A549 (cell line): ENCODE results near the gene ZNF536. TPM values are rescaled to one million over a fixed set of nuclear protein-coding genes. Genes with fewer than 3 reads are reported as not detected.

ENCODE experiments used
- ATAC-seq, 2 experiments: fragments of 200-7000 bp in 1 of 2; fragments of >200 bp in 1 of 2; cut with Nextera tagmentation in 1 of 2; cut with Tn5 transposase in 1 of 2; 3 replicates each; pipeline versions ENCODE4 v1.8.0 to v1.9.1; 2018 to 2020; ENCODE audit warnings: mild to moderate bottlenecking in 1 of 2, moderate library complexity in 1 of 2
- CTCF ChIA-PET: fragments of 300-600 bp; sonication (Branson Sonifier 250); formaldehyde crosslinking; extraction: SDS; loops from one replicate; lab custom pipeline; 2021; ENCODE audit warnings: antibody characterized with exemption, inconsistent platforms; lab: Yijun Ruan, JAX
- POLR2A ChIA-PET: fragments of 350-600 bp; formaldehyde crosslinking; extraction: SDS; loops from one replicate; lab custom pipeline; 2021; ENCODE audit warnings: antibody characterized with exemption, inconsistent platforms; lab: Yijun Ruan, JAX
- DNase-seq, 2 experiments: peaks; one replicate each; pipeline versions ENCODE4 v3.0.0 to v3.0.0-alpha.2; 2011 to 2016; ENCODE audit warnings: low read depth in 1 of 2, low spot score in 1 of 2
- FAIRE-seq: peaks from 2 replicates; lab custom pipeline; 2011; peaks lifted over from hg19 to GRCh38; lab: Jason Lieb, UNC
- H3K27ac ChIP-seq, 2 experiments: fragments of >200 bp; sonication (Bioruptor Twin); formaldehyde crosslinking; 3 replicates each; pipeline ENCODE4 v1.5.1; 2016 to 2017
- H3K4me1 ChIP-seq: fragments of >200 bp; sonication (Bioruptor Twin); formaldehyde crosslinking; 3 replicates; pipeline ENCODE4 v1.6.1; 2016
- H3K4me2 ChIP-seq: fragments of >200 bp; sonication (Bioruptor Twin); formaldehyde crosslinking; 3 replicates; pipeline ENCODE4 v1.6.1; 2016
- H3K4me3 ChIP-seq: fragments of >200 bp; sonication (Bioruptor Twin); formaldehyde crosslinking; 3 replicates; pipeline ENCODE4 v1.5.1; 2016
- H3K9me3 ChIP-seq: fragments of >200 bp; sonication (Bioruptor Twin); formaldehyde crosslinking; 3 replicates; pipeline ENCODE4 v1.6.1; 2016
- CHD2 ChIP-seq: fragments of 150-350 bp; IDR thresholded peaks from 2 replicates; pipeline ENCODE4 v1.6.1; 2014; ENCODE audit warnings: low read length; ENCODE audit not compliant: partially characterized antibody
- E2F6 ChIP-seq: IDR thresholded peaks from 2 replicates; pipeline ENCODE4 v1.6.1; 2012; ENCODE audit warnings: low read depth, borderline replicate concordance
- ESRRA ChIP-seq: fragments of 150-350 bp; IDR thresholded peaks from 2 replicates; pipeline ENCODE4 v1.6.1; 2014; ENCODE audit warnings: mild to moderate bottlenecking, low read length, borderline replicate concordance
- HES2 ChIP-seq: fragments of >200 bp; sonication (Bioruptor Twin); formaldehyde crosslinking; IDR thresholded peaks from 2 replicates; pipeline ENCODE4 v1.6.1; 2016
- HEYL ChIP-seq: fragments of 250-450 bp; sonication (Bioruptor Pico); IDR thresholded peaks from 2 replicates; pipeline ENCODE4 v1.8.0; 2021; ENCODE audit warnings: mild to moderate bottlenecking, moderate library complexity
- HMGXB4 ChIP-seq: fragments of 250-450 bp; sonication (Bioruptor Pico); IDR thresholded peaks from 2 replicates; pipeline ENCODE4 v1.5.0; 2021; ENCODE audit warnings: mild to moderate bottlenecking, moderate library complexity, borderline replicate concordance
- JUN ChIP-seq, 2 experiments: fragments of >200 bp; sonication (Bioruptor Twin); formaldehyde crosslinking; IDR thresholded peaks; 2 replicates in 1 of 2; 3 replicates in 1 of 2; pipeline ENCODE4 v1.6.1; 2016 to 2017
- JUNB ChIP-seq: fragments of >200 bp; sonication (Bioruptor Twin); formaldehyde crosslinking; IDR thresholded peaks from 2 replicates; pipeline ENCODE4 v1.6.1; 2016
- KDM5A ChIP-seq: fragments of 200-600 bp; sonication (generic); IDR thresholded peaks from 2 replicates; pipeline ENCODE4 v1.6.1; 2016; ENCODE audit warnings: antibody characterized with exemption, mild to moderate bottlenecking
- NFE2L2 ChIP-seq: fragments of 150-350 bp; conservative IDR thresholded peaks from 2 replicates; pipeline ENCODE4 v1.6.1; 2014; ENCODE audit warnings: low read length
- NPAS2 ChIP-seq: fragments of 250-450 bp; sonication (Bioruptor Pico); IDR thresholded peaks from 2 replicates; pipeline ENCODE4 v1.8.0; 2022; ENCODE audit warnings: mild to moderate bottlenecking, moderate library complexity, borderline replicate concordance
- PHF8 ChIP-seq: fragments of 200-600 bp; sonication (generic); IDR thresholded peaks from 2 replicates; pipeline ENCODE4 v1.6.1; 2016; ENCODE audit warnings: low read depth, mild to moderate bottlenecking, antibody characterized with exemption, moderate library complexity, borderline replicate concordance
- RAD21 ChIP-seq, 2 experiments: fragments of >200 bp in 1 of 2; sonication (Bioruptor Twin) in 1 of 2; formaldehyde crosslinking in 1 of 2; IDR thresholded peaks in 1 of 2; conservative IDR thresholded peaks in 1 of 2; 2 replicates in 1 of 2; 3 replicates in 1 of 2; pipeline ENCODE4 v1.6.1; 2012 to 2018; ENCODE audit warnings: inconsistent platforms in 1 of 2
- REST ChIP-seq: fragments of 200-600 bp; sonication (generic); IDR thresholded peaks from 2 replicates; pipeline ENCODE4 v1.6.1; 2016; ENCODE audit warnings: antibody characterized with exemption, mild to moderate bottlenecking, moderate library complexity
- ZFP36 ChIP-seq: fragments of 450-650 bp; IDR thresholded peaks from 2 replicates; pipeline ENCODE4 v1.6.1; 2014; ENCODE audit warnings: borderline replicate concordance; ENCODE audit not compliant: partially characterized antibody
- WGBS: methylation state at CpG from one replicate; pipeline ENCODE4 v1.1.6; 2017; ENCODE audit errors: missing lambda C conversion rate; 5-methylcytosine and 5-hydroxymethylcytosine counted together
- polyA plus RNA-seq, 4 experiments: library from polyadenylated mRNA; depleted of rRNA in 3 of 4; stranded (reverse); fragments of >200 nt; fragmentation: RNase III in 1 of 4; extraction: RNeasy Plus Mini Kit Qiagen cat#74134 plus additional on column Dnase treatment in 1 of 4; gene quantifications; 2 replicates in 3 of 4; 3 replicates in 1 of 4; pipeline ENCODE4 v1.2.3, GENCODE V29; 2011 to 2017
- TF ChIP-seq, protein P1 (sequence below): fragments of 250-450 bp; sonication (Bioruptor Pico); IDR thresholded peaks from 2 replicates; pipeline ENCODE4 v1.5.0; 2020; ENCODE audit warnings: low read depth, mild to moderate bottlenecking, moderate library complexity
- TF ChIP-seq, protein P2 (sequence below): fragments of >200 bp; sonication (Bioruptor Twin); formaldehyde crosslinking; IDR thresholded peaks from 3 replicates; pipeline ENCODE4 v1.5.1; 2016

Gene ZNF536
- polyA plus RNA-seq, 2 of the 4 experiments (the other 2 are of a cell fraction): not detected

DNA sequence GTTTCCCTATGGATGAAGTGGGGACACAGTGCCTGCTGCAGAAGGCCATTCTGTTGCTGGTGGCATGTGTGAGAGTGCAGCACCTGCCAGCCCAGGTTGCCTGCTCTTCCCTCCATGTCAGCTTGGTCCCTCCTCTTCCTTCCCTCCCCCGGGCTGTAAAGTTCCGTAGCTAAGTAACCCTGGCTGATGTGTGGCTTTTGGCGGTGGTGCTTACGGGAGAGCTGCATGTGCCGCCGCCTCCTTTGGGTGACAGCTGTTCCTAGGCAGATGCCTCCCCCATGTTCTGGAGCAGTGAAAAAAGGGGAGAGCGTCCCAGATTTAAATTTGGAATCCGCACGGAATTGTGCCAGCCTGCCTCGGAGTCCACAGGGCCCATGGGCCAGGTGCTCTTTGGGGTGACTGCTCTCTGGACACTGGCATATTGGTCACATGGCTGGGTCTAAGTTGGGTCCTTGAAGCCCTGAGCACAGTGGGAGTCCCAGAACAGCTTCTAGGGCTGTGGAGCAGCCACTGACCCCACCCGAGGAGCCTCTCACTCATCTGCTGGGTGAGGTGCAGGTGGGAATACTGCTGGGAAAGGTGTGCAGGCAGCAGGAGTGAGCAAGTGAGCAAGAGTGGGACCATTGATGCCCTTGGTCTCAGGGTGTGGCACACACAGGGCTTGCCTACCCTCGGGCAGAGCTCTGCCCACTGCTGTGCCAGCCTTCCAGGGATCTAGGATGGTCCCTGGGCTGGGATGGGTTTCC is 33.1 kb upstream of the ZNF536 start:
- no peak for FAIRE-seq
- DNase-seq: no peak
- Histone ChIP-seq H3K4me3 (no peak overlapping the region), H3K9me3 (no peaks in the 10 kb centered on the region; the same call in 2 of the 3 replicates), H3K4me1 (no peaks in the 10 kb centered on the region), H3K4me2 (no peak overlapping the region)
- ATAC-seq: no peak
- POLR2A ChIA-PET: no interaction called here
- CTCF ChIA-PET: no interaction called here
- no peak for TF ChIP-seq REST
- no peak for TF ChIP-seq PHF8
- no peak for TF ChIP-seq JUN (IDR thresholded peaks at IDR 0.05)
- no peak for TF ChIP-seq E2F6
- no peak for TF ChIP-seq NPAS2 (CRISPR knock-in tag)
- TF ChIP-seq RAD21 (conservative IDR thresholded peaks at IDR 0.05 in 1 of 2, IDR thresholded peaks at IDR 0.05 in 1 of 2): no peak
- TF ChIP-seq, protein P1, sequence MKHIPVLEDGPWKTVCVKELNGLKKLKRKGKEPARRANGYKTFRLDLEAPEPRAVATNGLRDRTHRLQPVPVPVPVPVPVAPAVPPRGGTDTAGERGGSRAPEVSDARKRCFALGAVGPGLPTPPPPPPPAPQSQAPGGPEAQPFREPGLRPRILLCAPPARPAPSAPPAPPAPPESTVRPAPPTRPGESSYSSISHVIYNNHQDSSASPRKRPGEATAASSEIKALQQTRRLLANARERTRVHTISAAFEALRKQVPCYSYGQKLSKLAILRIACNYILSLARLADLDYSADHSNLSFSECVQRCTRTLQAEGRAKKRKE (CRISPR knock-in tag): no peak
- TF ChIP-seq NFE2L2: no peak
- no peak for TF ChIP-seq KDM5A
- TF ChIP-seq HES2: no peak
- TF ChIP-seq, protein P2, sequence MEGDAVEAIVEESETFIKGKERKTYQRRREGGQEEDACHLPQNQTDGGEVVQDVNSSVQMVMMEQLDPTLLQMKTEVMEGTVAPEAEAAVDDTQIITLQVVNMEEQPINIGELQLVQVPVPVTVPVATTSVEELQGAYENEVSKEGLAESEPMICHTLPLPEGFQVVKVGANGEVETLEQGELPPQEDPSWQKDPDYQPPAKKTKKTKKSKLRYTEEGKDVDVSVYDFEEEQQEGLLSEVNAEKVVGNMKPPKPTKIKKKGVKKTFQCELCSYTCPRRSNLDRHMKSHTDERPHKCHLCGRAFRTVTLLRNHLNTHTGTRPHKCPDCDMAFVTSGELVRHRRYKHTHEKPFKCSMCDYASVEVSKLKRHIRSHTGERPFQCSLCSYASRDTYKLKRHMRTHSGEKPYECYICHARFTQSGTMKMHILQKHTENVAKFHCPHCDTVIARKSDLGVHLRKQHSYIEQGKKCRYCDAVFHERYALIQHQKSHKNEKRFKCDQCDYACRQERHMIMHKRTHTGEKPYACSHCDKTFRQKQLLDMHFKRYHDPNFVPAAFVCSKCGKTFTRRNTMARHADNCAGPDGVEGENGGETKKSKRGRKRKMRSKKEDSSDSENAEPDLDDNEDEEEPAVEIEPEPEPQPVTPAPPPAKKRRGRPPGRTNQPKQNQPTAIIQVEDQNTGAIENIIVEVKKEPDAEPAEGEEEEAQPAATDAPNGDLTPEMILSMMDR: no peak
- no peak for TF ChIP-seq ZFP36
- no peak for TF ChIP-seq HEYL
- no peak for TF ChIP-seq HMGXB4 (CRISPR knock-in tag)
- no peak for TF ChIP-seq CHD2
- no peak for TF ChIP-seq JUNB
- TF ChIP-seq ESRRA: no peak
- TF ChIP-seq, all 56 proteins: peak for 0
- no peak overlapping the region for H3K27ac ChIP-seq
- 41% methylated on average over 12 of the region's 12 CpGs for WGBS
